ENCODE data around the gene ZNF521.

The ZNF521 gene

GRCh38 chr18:25253779-25254178 lies 98.2 kb downstream of the ZNF521 start:
- no peak for DNase-seq (ENCODE audit: low read depth in 1 of 2, low spot score in 1 of 2)

GRCh38 chr18:25253136-25253535 lies 98.8 kb downstream of the ZNF521 start:
- no peak for DNase-seq (ENCODE audit: low read depth in 1 of 2, low spot score in 1 of 2)

- no peak for DNase-seq (ENCODE audit: low read depth in 1 of 2, low spot score in 1 of 2)
Measured at GRCh38 chr18:25251068-25251467, 100.9 kb downstream of the ZNF521 start.

GRCh38 chr18:25250474-25250851 lies 101.5 kb downstream of the ZNF521 start:
- no peak for DNase-seq (ENCODE audit: low read depth in 1 of 2, low spot score in 1 of 2)

GRCh38 chr18:25248755-25249154 lies 103.2 kb downstream of the ZNF521 start:
- no peak for DNase-seq (ENCODE audit: low read depth in 1 of 2, low spot score in 1 of 2)

- no peak for DNase-seq (ENCODE audit: low read depth in 1 of 2, low spot score in 1 of 2)
Measured at GRCh38 chr18:25247725-25248124, 104.2 kb downstream of the ZNF521 start.

- DNase-seq (ENCODE audit: low read depth in 1 of 2, low spot score in 1 of 2): no peak
Measured at GRCh38 chr18:25244924-25245698, 106.9 kb downstream of the ZNF521 start.

- DNase-seq (ENCODE audit: low read depth in 1 of 2, low spot score in 1 of 2): no peak
Measured at GRCh38 chr18:25244170-25244569, 107.8 kb downstream of the ZNF521 start.

GRCh38 chr18:25243754-25244153 lies 108.2 kb downstream of the ZNF521 start:
- no peak for DNase-seq (ENCODE audit: low read depth in 1 of 2, low spot score in 1 of 2)

- no peak for DNase-seq (ENCODE audit: low read depth in 1 of 2, low spot score in 1 of 2)
Measured at GRCh38 chr18:25243257-25243656, 108.7 kb downstream of the ZNF521 start.

GRCh38 chr18:25240420-25240770 lies 111.6 kb downstream of the ZNF521 start:
- DNase-seq (ENCODE audit: low read depth in 1 of 2, low spot score in 1 of 2): no peak

- DNase-seq (ENCODE audit: low read depth in 1 of 2, low spot score in 1 of 2): no peak
Measured at GRCh38 chr18:25239581-25240419, 112.2 kb downstream of the ZNF521 start.

GRCh38 chr18:25239151-25239550 lies 112.8 kb downstream of the ZNF521 start:
- DNase-seq (ENCODE audit: low read depth in 1 of 2, low spot score in 1 of 2): no peak

GRCh38 chr18:25237571-25238267 lies 114.2 kb downstream of the ZNF521 start:
- DNase-seq (ENCODE audit: low read depth in 1 of 2, low spot score in 1 of 2): no peak

GRCh38 chr18:25236736-25237135 lies 115.2 kb downstream of the ZNF521 start:
- DNase-seq (ENCODE audit: low read depth in 1 of 2, low spot score in 1 of 2): no peak

- no peak for DNase-seq (ENCODE audit: low read depth in 1 of 2, low spot score in 1 of 2)
Measured at GRCh38 chr18:25235401-25236042, 116.4 kb downstream of the ZNF521 start.

- no peak for DNase-seq (ENCODE audit: low read depth in 1 of 2, low spot score in 1 of 2)
Measured at GRCh38 chr18:25234740-25235345, 117.1 kb downstream of the ZNF521 start.

GRCh38 chr18:25234322-25234639 lies 117.7 kb downstream of the ZNF521 start:
- no peak for DNase-seq (ENCODE audit: low read depth in 1 of 2, low spot score in 1 of 2)

- no peak for DNase-seq (ENCODE audit: low read depth in 1 of 2, low spot score in 1 of 2)
Measured at GRCh38 chr18:25233528-25234321, 118.2 kb downstream of the ZNF521 start.

GRCh38 chr18:25231327-25231691 lies 120.7 kb downstream of the ZNF521 start:
- DNase-seq (ENCODE audit: low read depth in 1 of 2, low spot score in 1 of 2): no peak
